GM19467 (cell line): Measurements from ENCODE around the gene RFC5.
A peak's percentile ranks its signal among the peaks of the same experiment; 100 is the strongest.
"Not testable (repeated sequence)": the region's sequence is repeated elsewhere in the genome, so short reads cannot be mapped to it uniquely, and the experiment has no call there.

Experiments
- ATAC-seq: cut with Tn5 transposase; IDR thresholded peaks from one replicate; pipeline ENCODE4 v1.9.1; 2021; ENCODE audit warnings: mild to moderate bottlenecking, moderate library complexity; ENCODE audit not compliant: unreplicated experiment

The RFC5 gene

DNA sequence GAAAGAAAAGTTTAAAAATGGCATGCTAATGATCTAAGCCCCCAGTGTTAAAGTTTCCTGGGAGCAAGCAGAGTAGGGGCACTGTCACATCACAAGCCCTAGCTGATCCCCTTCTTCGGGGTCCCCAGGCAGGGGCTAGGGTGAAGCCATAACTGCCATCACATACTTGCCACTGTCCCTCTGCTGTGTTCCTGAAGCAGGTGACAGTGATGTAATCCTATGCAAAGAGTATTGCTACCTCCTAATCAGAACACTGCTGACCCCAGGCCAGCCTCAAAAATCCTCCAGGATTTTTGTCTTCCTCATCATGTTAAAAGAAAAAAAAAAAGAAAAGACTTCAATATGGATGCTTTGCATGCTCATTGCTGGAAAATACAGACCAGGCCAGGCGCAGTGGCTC, 1.2 kb upstream of the RFC5 start:
- no peak for ATAC-seq

DNA sequence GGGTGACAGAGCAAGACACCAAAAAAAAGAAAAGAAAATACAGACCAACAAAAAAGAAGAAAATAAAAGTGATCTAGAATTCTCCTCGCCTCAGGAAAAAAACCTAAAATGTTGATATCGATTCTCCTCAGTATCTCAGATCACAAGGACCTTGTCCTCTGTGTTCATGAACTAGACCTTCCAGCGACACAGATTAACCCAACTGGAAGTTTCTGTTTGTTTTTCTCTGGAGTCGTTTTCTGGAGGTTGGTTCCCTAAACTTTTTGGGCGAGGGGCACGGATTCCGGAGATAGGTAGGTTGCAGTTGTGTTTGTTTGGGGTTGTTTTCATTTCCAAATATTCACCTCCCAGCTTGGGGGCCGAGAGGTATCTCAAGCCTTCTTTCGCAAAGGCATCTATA, 559 bp upstream of the RFC5 start:
- ATAC-seq: no peak

DNA sequence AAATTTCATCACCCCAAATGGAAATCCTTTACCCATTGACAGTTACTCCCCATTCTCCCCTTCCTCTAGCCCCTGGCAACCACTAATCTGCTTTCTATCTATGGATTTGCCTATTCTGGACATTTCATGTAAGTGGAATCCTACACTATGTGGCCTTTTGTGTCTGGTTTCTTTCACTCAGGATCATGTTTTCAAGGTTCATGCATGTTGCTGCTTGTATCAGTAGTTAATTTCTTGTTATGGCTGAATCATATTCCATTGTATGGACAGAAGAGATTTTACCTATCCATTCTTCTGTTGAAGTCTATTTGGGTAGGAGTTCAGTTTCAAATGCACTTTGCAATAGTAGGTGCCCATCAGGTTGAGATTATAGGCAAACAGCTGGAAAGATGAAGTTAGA, 1.4 kb downstream of the RFC5 start:
- no peak for ATAC-seq

DNA sequence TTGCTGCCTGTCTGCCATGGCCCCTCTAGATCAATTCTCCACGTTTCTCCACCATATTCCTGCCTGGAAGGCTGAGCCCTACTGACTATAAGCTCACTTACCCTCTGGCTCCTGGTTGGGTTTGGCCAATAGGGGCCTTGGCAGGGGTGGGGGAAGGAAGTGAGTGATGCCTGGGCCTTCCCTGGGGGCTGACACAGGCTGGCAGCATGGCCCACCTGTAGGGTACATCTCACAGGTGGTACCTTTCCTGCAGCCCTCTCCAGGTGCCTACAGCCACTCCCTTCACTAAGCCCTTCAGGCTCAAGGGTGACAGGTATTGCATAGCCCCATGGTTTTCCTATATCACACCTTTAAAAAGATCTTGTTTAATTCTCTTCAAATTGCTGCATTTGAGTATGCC, 3.5 kb downstream of the RFC5 start:
- no peak for ATAC-seq

GRCh38 chr12:118022097-118022727, 5.7 kb downstream of the RFC5 start:
- not testable (repeated sequence) for ATAC-seq

GRCh38 chr12:118022728-118023109, 6.2 kb downstream of the RFC5 start:
- ATAC-seq: no peak

DNA sequence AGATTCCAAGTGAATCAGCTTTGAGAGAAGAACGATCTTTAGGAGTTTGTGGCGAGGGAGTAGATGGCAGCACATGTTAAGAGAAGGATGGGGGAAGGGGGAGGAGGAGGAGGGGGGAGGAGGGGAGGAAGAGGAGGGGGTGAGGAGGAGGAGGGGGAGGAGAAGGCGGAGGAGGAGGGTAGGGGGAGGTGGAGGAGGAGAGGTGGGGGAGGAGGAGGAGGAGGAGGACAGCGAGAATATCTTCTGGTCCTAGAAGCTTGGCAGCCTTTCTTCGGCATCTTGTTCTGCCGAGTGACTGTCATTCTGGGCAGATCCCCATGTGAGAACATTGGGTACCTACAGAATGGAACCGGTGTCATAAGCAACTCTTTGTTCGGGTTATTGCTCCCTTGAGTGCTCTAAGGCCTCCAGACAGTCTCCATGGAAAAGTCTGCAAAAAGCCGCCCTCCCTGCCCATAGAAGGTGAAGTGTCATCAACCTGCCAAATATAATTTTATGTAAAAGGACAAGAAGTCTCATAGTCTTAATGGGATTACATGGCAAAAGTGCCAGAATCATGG, 6.9 kb downstream of the RFC5 start:
- ATAC-seq: no peak

DNA sequence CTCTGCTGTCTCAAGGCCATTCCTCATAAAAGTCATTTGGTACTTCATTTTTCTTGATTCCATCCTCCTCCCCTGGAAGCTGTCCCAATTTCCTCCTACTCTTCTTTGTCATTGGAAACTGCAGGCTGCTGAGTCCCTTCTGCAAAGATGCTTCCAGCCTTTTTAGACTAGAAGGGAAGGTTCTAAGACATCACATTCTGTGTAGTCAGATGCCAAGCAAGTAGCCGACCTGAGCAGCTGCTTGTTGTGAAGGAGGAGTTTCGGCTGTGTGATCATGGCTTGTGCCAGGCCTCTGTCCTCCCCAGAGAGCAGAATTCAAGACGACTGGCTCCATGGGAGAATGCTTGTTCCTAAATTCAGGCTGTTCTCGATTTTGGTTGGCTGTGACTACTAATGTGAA, 8.7 kb downstream of the RFC5 start:
- no peak for ATAC-seq

GRCh38 chr12:118029166-118029565, 12.7 kb downstream of the RFC5 start:
- ATAC-seq: no peak

GRCh38 chr12:118032188-118032587, 15.7 kb downstream of the RFC5 start:
- no peak for ATAC-seq

GRCh38 chr12:118033323-118033722, 16.8 kb downstream of the RFC5 start:
- no peak for ATAC-seq

DNA sequence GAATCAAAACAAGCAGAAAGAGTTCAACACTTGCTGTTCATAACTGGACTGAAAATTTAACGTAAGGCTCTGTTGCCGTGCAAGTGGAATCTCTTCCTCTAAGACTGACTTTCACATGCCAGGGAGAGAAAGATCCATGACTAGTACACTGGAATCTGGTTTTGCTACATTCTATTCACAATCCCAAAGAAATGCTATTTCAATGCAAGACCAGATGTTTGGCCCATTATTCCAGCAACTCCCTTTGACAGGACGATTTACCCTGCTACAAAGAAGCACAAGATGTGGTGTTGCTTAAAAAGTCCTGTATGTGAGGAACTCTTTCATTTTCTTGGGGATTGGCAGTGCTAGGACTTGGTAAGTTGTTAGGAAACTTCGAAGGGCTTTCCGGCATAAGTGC, 17.4 kb downstream of the RFC5 start:
- no peak for ATAC-seq

DNA sequence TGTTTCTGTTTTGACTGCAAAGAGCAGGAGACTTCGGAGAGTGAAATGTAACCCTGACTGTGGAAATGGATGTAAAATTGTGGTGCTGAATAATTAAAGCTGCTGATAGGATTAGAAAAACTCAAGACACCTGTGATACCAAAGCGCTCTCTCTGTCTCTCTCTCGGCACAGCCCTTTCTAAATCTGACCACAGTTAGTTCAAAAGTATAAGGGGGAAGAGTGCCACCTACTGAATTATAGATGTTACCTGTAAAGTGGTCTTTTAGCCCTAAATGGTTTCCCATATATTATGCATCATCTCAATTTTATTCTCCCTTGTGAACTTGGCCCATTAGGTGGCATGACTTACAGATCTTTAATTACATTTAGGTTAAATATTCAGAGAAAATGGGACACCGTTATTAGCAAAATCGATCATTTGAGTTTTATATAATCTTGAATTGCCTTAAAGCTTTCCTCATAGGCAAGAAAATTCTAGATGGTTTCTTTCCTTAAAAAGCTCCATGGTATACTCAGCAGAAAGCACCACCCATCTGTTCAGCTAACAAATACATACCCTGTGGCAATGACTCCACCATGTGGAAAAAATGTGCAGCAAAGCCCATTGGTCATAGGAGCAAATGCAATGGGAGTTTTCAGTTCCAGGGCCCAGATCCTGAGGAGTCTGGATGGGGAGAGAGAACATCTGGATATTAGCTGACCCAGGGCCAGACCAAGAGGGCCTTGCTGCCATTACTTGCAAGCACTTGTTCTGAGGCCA, 18.1 kb downstream of the RFC5 start:
- no peak for ATAC-seq

- ATAC-seq: peak; percentile 80
Measured at GRCh38 chr12:118035190-118036041, 18.9 kb downstream of the RFC5 start.

GRCh38 chr12:118036672-118037411, 20.3 kb downstream of the RFC5 start:
- no peak for ATAC-seq

DNA sequence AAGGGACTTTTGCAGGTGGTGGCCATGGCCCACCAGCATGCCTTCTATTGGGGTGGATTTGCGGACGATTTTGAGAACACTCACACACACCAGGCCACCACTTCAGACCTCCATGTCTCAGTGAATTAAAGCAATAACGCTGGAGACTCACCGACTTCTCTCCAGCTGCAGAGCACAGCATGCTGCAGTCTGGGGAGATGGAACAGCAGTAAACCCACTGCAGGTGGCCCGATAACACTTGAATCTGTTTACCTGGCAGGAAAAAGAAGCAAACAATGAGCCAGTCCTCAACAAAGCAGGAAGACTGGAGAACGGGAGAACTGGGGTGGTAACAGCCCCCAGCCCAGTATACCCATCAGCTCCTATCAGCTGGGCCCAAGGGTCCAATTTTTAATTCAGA, 21.6 kb downstream of the RFC5 start:
- ATAC-seq: no peak

- no peak for ATAC-seq
Measured at GRCh38 chr12:118042091-118042490, 25.6 kb downstream of the RFC5 start.

DNA sequence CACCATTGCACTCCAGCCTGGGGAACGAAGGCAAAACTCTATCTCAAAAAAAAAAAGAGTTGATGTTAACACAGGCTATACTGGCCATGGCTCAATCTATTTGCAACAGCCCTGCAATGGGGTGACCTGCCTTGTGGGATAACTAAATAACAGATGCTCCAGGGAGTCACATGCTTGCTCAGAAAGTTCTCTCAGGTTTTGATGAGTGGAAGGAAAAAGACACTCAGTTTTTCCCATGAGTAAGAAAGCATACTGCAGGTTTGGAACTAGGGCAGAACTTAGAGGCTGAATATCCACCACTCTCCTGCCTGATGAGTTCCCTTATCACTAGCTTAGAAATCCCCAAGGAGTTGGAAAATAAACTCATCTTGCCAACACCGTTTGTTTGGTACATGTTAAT, 27.6 kb downstream of the RFC5 start:
- no peak for ATAC-seq

DNA sequence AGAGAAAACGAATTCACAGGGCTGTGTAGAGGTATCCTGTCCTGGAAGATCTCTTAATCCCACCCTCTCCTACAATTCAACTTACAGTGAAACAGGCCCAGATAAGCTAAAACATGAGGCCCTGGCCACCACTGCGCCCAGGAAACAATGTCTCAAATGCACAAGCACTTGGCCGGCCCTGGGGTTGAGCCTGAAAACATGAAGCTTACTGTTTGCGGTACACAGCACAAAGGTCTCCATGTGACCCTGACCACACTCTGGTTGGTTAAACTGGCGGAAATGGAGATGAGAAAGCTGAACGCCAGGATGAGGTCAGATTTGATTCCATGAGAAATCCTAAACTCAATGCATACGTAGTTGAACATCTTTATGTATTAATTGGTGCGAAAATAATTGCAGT, 28.1 kb downstream of the RFC5 start:
- ATAC-seq: no peak

GRCh38 chr12:118046430-118046829, 29.9 kb downstream of the RFC5 start:
- ATAC-seq: no peak
